Transverse colon (tissue), 4 donors: ENCODE measurements around the gene RAI1. TPM values are rescaled to one million over a fixed set of nuclear protein-coding genes. Genes with fewer than 3 reads are reported as not detected.
A peak's percentile ranks its signal among the peaks of the same experiment; 100 is the strongest.

ENCODE experiments used
- DNase-seq: peaks from one replicate; pipeline ENCODE4 v3.0.0-alpha.2; 2019
- H3K27ac ChIP-seq, 4 donors: fragments of 200-600 bp; sonication (generic); 2 replicates each; pipeline ENCODE4 v1.5.1; 2016 to 2018; ENCODE audit warnings: inconsistent platforms in 4 of 4
- H3K27me3 ChIP-seq: fragments of 200-600 bp; sonication (generic); 2 replicates; pipeline ENCODE4 v1.5.1; 2017; ENCODE audit warnings: inconsistent platforms
- H3K36me3 ChIP-seq, 4 donors: fragments of 200-600 bp; sonication (generic); 2 replicates each; pipeline ENCODE4 v1.5.1; 2017 to 2019; ENCODE audit warnings: inconsistent platforms in 4 of 4
- H3K4me1 ChIP-seq, 4 donors: fragments of 200-600 bp; sonication (generic); 2 replicates each; pipeline ENCODE4 v1.5.1; 2017 to 2020; ENCODE audit warnings: inconsistent platforms in 4 of 4
- H3K4me3 ChIP-seq, 4 donors: fragments of 200-600 bp; sonication (generic); 1 replicate in 1 of 4; 2 replicates in 3 of 4; pipeline versions ENCODE4 v1.5.1 to v1.6.1; 2017 to 2019; ENCODE audit warnings: inconsistent platforms in 4 of 4
- H3K9me3 ChIP-seq, 2 donors: fragments of 200-600 bp; sonication (generic); 2 replicates each; pipeline ENCODE4 v1.5.1; 2017 to 2019; ENCODE audit warnings: inconsistent platforms in 2 of 2
- CTCF ChIP-seq, 5 experiments: fragments of 200-600 bp in 3 of 5; fragments of 450-650 bp in 2 of 5; sonication (generic) in 3 of 5; IDR thresholded peaks; 1 replicate in 2 of 5; 2 replicates in 3 of 5; pipeline ENCODE4 v1.5.1; 2016 to 2017; ENCODE audit warnings: antibody characterized with exemption in 5 of 5, inconsistent platforms in 3 of 5, mild to moderate bottlenecking in 2 of 5, moderate library complexity in 1 of 5
- EP300 ChIP-seq: sonication (generic); formaldehyde crosslinking; IDR thresholded peaks from one replicate; pipeline ENCODE4 v1.6.1; 2017; ENCODE audit warnings: antibody characterized with exemption, low read depth
- POLR2A ChIP-seq: fragments of 450-650 bp; IDR thresholded peaks from one replicate; pipeline ENCODE4 v1.6.1; 2016; ENCODE audit warnings: antibody characterized with exemption, mild to moderate bottlenecking, moderate library complexity
- POLR2AphosphoS5 ChIP-seq, 3 donors: sonication (generic); formaldehyde crosslinking; IDR thresholded peaks; one replicate each; pipeline ENCODE4 v1.6.1; 2016; ENCODE audit warnings: antibody characterized with exemption in 3 of 3
- WGBS, 2 donors: methylation state at CpG; one replicate each; pipeline ENCODE4 v1.1.5; 2018; ENCODE audit warnings: low coverage in 1 of 2; 5-methylcytosine and 5-hydroxymethylcytosine counted together
- in situ Hi-C, 4 donors: fragments of 200-750 bp; cut with MboI; loops; one replicate each; pipeline versions ENCODE4 v1.15.0 to v1.15.1; 2017; ENCODE audit warnings: low sequenced_read_pairs in 3 of 4, low pct_ligation_motif_present in 1 of 4, low pct_unique_long_range_greater_than_20kb in 1 of 4
- intact Hi-C: fragments of 100-400 bp; cut with DNase I; formaldehyde crosslinking; loops from one replicate; pipeline ENCODE4 v1.15.1; 2023; ENCODE audit warnings: low total_unique reads
- total RNA-seq, 4 donors: library from RNA; depleted of rRNA; stranded (reverse); fragments of >200 nt; gene quantifications; one replicate each; pipeline ENCODE4 v1.1.0, GENCODE V29; 2016

The RAI1 gene
- total RNA-seq, 4 donors from 2014 or later, result 14.1 to 163 (median 34.6) TPM

- DNase-seq, result no peak
- Histone ChIP-seq H3K27ac (peak overlapping the region; percentile 77 to 81 (median 80)), H3K9me3 (no peaks in the 10 kb centered on the region), H3K4me3 (no peak overlapping the region), H3K4me1 (peaks cover 31 to 51% (median 36%) of the 10 kb centered on the region in 4 donors), H3K36me3 (no peaks in the 10 kb centered on the region), H3K27me3 (no peaks in the 10 kb centered on the region)
- WGBS, 2 donors, result 91% methylated on average over 4 of the region's 4 CpGs; no CpG with 5 or more reads in 1 of the 2 donors
- intact Hi-C loops, result no loop called here
- in situ Hi-C loops, result no loop called here
- TF ChIP-seq POLR2AphosphoS5 (IDR thresholded peaks at IDR 0.05) (no peak), EP300 (no peak), CTCF (IDR thresholded peaks at IDR 0.05) (no peak), POLR2A (no peak)
Observed at GRCh38 chr17:17710355-17710727, 29.1 kb downstream of the RAI1 start.

- DNase-seq, result peak; percentile 84
- WGBS, 2 donors, result 40% methylated on average over 14 of the region's 16 CpGs; no CpG with 5 or more reads in 1 of the 2 donors
- Histone ChIP-seq H3K36me3 (no peaks in the 10 kb centered on the region), H3K27ac (peak overlapping the region; percentile 77 to 81 (median 80)), H3K27me3 (no peaks in the 10 kb centered on the region), H3K4me1 (peaks cover 31 to 51% (median 36%) of the 10 kb centered on the region in 4 donors), H3K4me3 (no peak overlapping the region), H3K9me3 (no peaks in the 10 kb centered on the region)
- TF ChIP-seq POLR2AphosphoS5 (IDR thresholded peaks at IDR 0.05), result peak; percentile 50 to 68 (median 67)
- TF ChIP-seq CTCF (IDR thresholded peaks at IDR 0.05), result no peak
- intact Hi-C loops (no loop called here), in situ Hi-C loops (no loop called here)
Observed at GRCh38 chr17:17710728-17711541, 29.7 kb downstream of the RAI1 start.

DNA sequence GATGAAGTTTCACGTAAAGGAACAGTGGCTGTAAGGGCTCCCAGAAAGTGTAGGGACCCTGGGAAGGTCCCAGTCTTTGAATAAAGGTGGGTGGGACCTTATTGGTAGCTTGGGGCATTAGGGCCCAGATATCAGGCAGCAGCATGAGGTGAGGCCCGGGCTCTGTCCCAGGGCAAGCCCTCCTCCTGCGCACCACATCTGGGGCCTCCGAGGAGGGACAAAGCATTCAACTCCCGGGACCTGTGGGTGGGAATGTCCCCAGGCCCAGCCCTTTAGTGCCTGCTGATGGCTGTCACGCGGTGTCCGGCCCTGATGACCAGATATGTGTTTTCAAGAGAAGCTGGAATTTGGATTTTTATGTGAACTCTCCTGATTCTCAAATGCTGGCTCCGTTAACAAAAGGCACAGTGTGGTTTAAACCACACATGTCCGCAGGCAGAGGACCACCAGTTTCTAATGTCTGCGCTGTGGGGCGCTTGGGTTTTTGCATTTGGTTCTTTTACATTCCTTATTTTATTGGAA is 30.4 kb downstream of the RAI1 start:
- in situ Hi-C loops (no loop called here), intact Hi-C loops (no loop called here)
- H3K27me3 ChIP-seq, result no peaks in the 10 kb centered on the region
- H3K4me3 ChIP-seq, result no peak overlapping the region
- peaks cover 31 to 51% (median 36%) of the 10 kb centered on the region in 4 donors for H3K4me1 ChIP-seq
- H3K27ac ChIP-seq, result peak overlapping the region; percentile 77 to 81 (median 80)
- DNase-seq, result no peak
- no peaks in the 10 kb centered on the region for H3K36me3 ChIP-seq
- 91% methylated on average over 12 of the region's 12 CpGs; no CpG with 5 or more reads in 1 of the 2 donors for WGBS, 2 donors
- H3K9me3 ChIP-seq, result no peaks in the 10 kb centered on the region
- TF ChIP-seq CTCF (IDR thresholded peaks at IDR 0.05) (no peak), POLR2AphosphoS5 (IDR thresholded peaks at IDR 0.05) (no peak), EP300 (no peak), POLR2A (no peak)

DNA sequence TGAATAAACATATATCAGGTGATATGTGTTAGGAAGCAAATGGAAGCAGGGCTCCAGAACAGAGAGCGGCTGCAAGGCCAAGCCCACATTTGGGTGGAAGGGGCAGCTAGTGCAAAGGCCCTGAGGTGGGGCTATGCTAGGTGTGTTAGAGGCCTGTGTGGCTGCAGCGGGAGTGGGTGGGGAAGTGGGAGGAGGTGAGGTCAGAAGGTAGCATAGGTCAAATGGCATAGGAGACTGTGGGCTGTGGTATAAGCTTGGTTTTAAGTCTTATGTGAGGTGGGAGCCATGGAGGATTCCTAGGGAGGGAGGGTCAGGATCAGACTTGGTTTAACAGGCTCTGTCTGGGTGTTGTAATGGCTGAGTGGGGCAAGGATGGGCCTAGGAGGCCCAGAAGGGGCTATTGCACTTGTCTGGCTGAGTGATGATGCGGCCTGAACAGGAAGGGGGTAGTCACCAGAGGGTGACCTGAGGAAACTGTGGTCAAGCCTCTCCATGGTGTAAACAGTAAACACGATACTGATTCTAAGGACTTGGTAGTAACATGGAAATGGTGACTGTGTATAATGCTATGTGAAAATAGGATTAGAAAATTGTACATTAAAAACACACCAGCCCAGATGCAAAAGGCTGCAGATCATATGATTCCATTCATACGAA is 31.1 kb downstream of the RAI1 start:
- Histone ChIP-seq H3K4me1 (peaks cover 31 to 51% (median 36%) of the 10 kb centered on the region in 4 donors), H3K36me3 (no peaks in the 10 kb centered on the region), H3K27me3 (no peaks in the 10 kb centered on the region), H3K27ac (peak overlapping the region; percentile 77 to 81 (median 80)), H3K4me3 (no peak overlapping the region), H3K9me3 (no peaks in the 10 kb centered on the region)
- intact Hi-C loops (no loop called here), in situ Hi-C loops (no loop called here)
- WGBS, 2 donors, result 65 to 76% methylated on average over 4 to 5 of the region's 5 CpGs
- DNase-seq, result no peak
- TF ChIP-seq CTCF (IDR thresholded peaks at IDR 0.05) (no peak), POLR2A (no peak), EP300 (no peak)
